LNCaP clone FGC (cell line): ENCODE data around the gene AQP4.
A peak's percentile ranks its signal among the peaks of the same experiment; 100 is the strongest.

Source experiments
- DNase-seq: peaks from one replicate; pipeline ENCODE4 v3.0.0-alpha.2; 2011; ENCODE audit warnings: low read depth
- H3K4me3 ChIP-seq: 2 replicates; pipeline ENCODE4 v1.5.1; 2011; ENCODE audit warnings: mild to moderate bottlenecking, low read depth, low read length, control low read depth
- CTCF ChIP-seq: IDR thresholded peaks from 2 replicates; pipeline ENCODE4 v1.5.1; 2012; ENCODE audit warnings: mild to moderate bottlenecking; ENCODE audit not compliant: control insufficient read depth, insufficient read depth; ENCODE audit errors: extremely low read depth

The AQP4 gene

GRCh38 chr18:26821181-26821580, 44.3 kb downstream of the AQP4 start:
- no peak overlapping the region for H3K4me3 ChIP-seq
- no peak for TF ChIP-seq CTCF
- DNase-seq, result no peak

GRCh38 chr18:26819046-26819445, 46.5 kb downstream of the AQP4 start:
- DNase-seq, result no peak
- H3K4me3 ChIP-seq, result no peak overlapping the region
- TF ChIP-seq CTCF, result no peak

GRCh38 chr18:26818461-26818860, 47.0 kb downstream of the AQP4 start:
- no peak overlapping the region for H3K4me3 ChIP-seq
- no peak for TF ChIP-seq CTCF
- no peak for DNase-seq

- peak; percentile 56 for DNase-seq
- no peak overlapping the region for H3K4me3 ChIP-seq
- TF ChIP-seq CTCF, result peak; percentile 92
These were observed 52.5 kb downstream of the AQP4 start for GRCh38 chr18:26813043-26813442.

GRCh38 chr18:26812462-26812861, 53.0 kb downstream of the AQP4 start:
- TF ChIP-seq CTCF, result no peak
- no peak overlapping the region for H3K4me3 ChIP-seq
- DNase-seq, result no peak

GRCh38 chr18:26809346-26809745, 56.2 kb downstream of the AQP4 start:
- no peak overlapping the region for H3K4me3 ChIP-seq
- TF ChIP-seq CTCF, result no peak
- no peak for DNase-seq

GRCh38 chr18:26806224-26806623, 59.3 kb downstream of the AQP4 start:
- no peak for TF ChIP-seq CTCF
- no peak for DNase-seq
- H3K4me3 ChIP-seq, result no peak overlapping the region
